AG09309 (cell line): ENCODE measurements around the gene PLXNA4.

ENCODE experiments used
- DNase-seq: peaks from one replicate; pipeline ENCODE4 v3.0.0-alpha.2; 2010; ENCODE audit warnings: low read depth
- H3K4me3 ChIP-seq: 2 replicates; pipeline ENCODE4 v1.5.1; 2011; ENCODE audit warnings: mild to moderate bottlenecking, low read depth, low read length, moderate library complexity; ENCODE audit not compliant: control insufficient read depth
- CTCF ChIP-seq: IDR thresholded peaks from 2 replicates; pipeline ENCODE4 v1.5.1; 2011; ENCODE audit warnings: mild to moderate bottlenecking, low read depth, low read length, inconsistent platforms; ENCODE audit not compliant: insufficient read depth, control insufficient read depth; ENCODE audit errors: missing control alignments

PLXNA4 gene

GRCh38 chr7:132419542-132419941 is 156.7 kb downstream of the PLXNA4 start:
- DNase-seq: no peak
- no peak for TF ChIP-seq CTCF
- no peak overlapping the region for H3K4me3 ChIP-seq

- TF ChIP-seq CTCF: no peak
- no peak overlapping the region for H3K4me3 ChIP-seq
- DNase-seq: no peak
Measured at GRCh38 chr7:132418840-132419239, 157.4 kb downstream of the PLXNA4 start.

GRCh38 chr7:132417103-132417906 is 159.0 kb downstream of the PLXNA4 start:
- no peak overlapping the region for H3K4me3 ChIP-seq
- TF ChIP-seq CTCF: no peak
- DNase-seq: no peak

- DNase-seq: no peak
- H3K4me3 ChIP-seq: no peak overlapping the region
- TF ChIP-seq CTCF: no peak
Measured at GRCh38 chr7:132416395-132416794, 159.9 kb downstream of the PLXNA4 start.

- no peak for TF ChIP-seq CTCF
- no peak overlapping the region for H3K4me3 ChIP-seq
Measured at GRCh38 chr7:132415259-132415658, 161.0 kb downstream of the PLXNA4 start.

GRCh38 chr7:132414857-132415256 is 161.4 kb downstream of the PLXNA4 start:
- no peak overlapping the region for H3K4me3 ChIP-seq
- TF ChIP-seq CTCF: no peak
- DNase-seq: no peak

More at GRCh38 chr7:132415259-132415658, 161.0 kb downstream of the PLXNA4 start:
- DNase-seq: no peak
